Stomach smooth muscle (tissue), 2 donors: ENCODE results near the gene C15orf62.

Experiments
- H3K27ac ChIP-seq: one replicate; pipeline ENCODE4 v1.7.0; 2013; ENCODE audit warnings: mild to moderate bottlenecking, low read length, inconsistent platforms
- H3K27me3 ChIP-seq, 2 donors: one replicate each; pipeline ENCODE4 v1.7.0; 2013; ENCODE audit warnings: low read length in 2 of 2; ENCODE audit not compliant: insufficient read depth in 2 of 2, control insufficient read depth in 1 of 2
- H3K36me3 ChIP-seq, 2 donors: one replicate each; pipeline ENCODE4 v1.7.0; 2013; ENCODE audit warnings: low read length in 2 of 2; ENCODE audit not compliant: control insufficient read depth in 2 of 2, insufficient read depth in 2 of 2
- H3K4me1 ChIP-seq: one replicate; pipeline ENCODE4 v1.7.0; 2013; ENCODE audit warnings: low read length; ENCODE audit not compliant: control insufficient read depth, insufficient read depth
- H3K4me3 ChIP-seq, 2 donors: one replicate each; pipeline ENCODE4 v1.7.0; 2013; ENCODE audit warnings: low read length in 2 of 2
- H3K9ac ChIP-seq, 2 donors: one replicate each; pipeline ENCODE4 v1.7.0; 2013; ENCODE audit warnings: low read length in 2 of 2, mild to moderate bottlenecking in 1 of 2
- H3K9me3 ChIP-seq, 2 donors: one replicate each; pipeline ENCODE4 v1.7.0; 2013; ENCODE audit warnings: low read length in 2 of 2; ENCODE audit not compliant: control insufficient read depth in 2 of 2
- donor health status: healthy.
- donor health status: Pancreatic carcinoma.

The C15orf62 gene

GRCh38 chr15:40769274-40770146 is at the start of gene C15orf62:
C15orf62 (plus strand) TSS chr15:40769980; CDS start chr15:40770496, 516 bp downstream.
- H3K9ac ChIP-seq = no peak within 1 kb of the TSS
- no peak within 1 kb of the TSS for H3K4me3 ChIP-seq
- H3K27ac ChIP-seq = no peak within 1 kb of the TSS
- H3K9me3 ChIP-seq = no peaks in the 10 kb centered on the region
- H3K4me1 ChIP-seq = peaks cover 12% of the 10 kb centered on the region
- H3K27me3 ChIP-seq = no peaks in the 10 kb centered on the region
- peaks cover 16 to 18% of the 10 kb centered on the region in 2 donors for H3K36me3 ChIP-seq

- H3K9ac ChIP-seq = no peak overlapping the region
- no peak overlapping the region for H3K4me3 ChIP-seq
- no peaks in the 10 kb centered on the region for H3K36me3 ChIP-seq
- no peaks in the 10 kb centered on the region for H3K4me1 ChIP-seq
- H3K9me3 ChIP-seq = no peaks in the 10 kb centered on the region
- H3K27ac ChIP-seq = no peak overlapping the region
- H3K27me3 ChIP-seq = no peaks in the 10 kb centered on the region
Observed at GRCh38 chr15:40721701-40722100, 48.1 kb upstream of the C15orf62 start.

- H3K36me3 ChIP-seq = no peaks in the 10 kb centered on the region
- no peak overlapping the region for H3K9ac ChIP-seq
- H3K4me1 ChIP-seq = no peaks in the 10 kb centered on the region
- no peaks in the 10 kb centered on the region for H3K9me3 ChIP-seq
- H3K27me3 ChIP-seq = no peaks in the 10 kb centered on the region
- no peak overlapping the region for H3K4me3 ChIP-seq
- no peak overlapping the region for H3K27ac ChIP-seq
Observed at GRCh38 chr15:40722354-40722753, 47.4 kb upstream of the C15orf62 start.

- H3K9ac ChIP-seq = no peak overlapping the region
- H3K4me1 ChIP-seq = no peaks in the 10 kb centered on the region
- no peaks in the 10 kb centered on the region for H3K36me3 ChIP-seq
Observed at GRCh38 chr15:40722934-40723333, 46.8 kb upstream of the C15orf62 start.

GRCh38 chr15:40723919-40724318 is 45.9 kb upstream of the C15orf62 start:
- Histone ChIP-seq H3K9me3 (no peaks in the 10 kb centered on the region), H3K4me1 (no peaks in the 10 kb centered on the region), H3K9ac (no peak overlapping the region), H3K4me3 (no peak overlapping the region), H3K27me3 (no peaks in the 10 kb centered on the region), H3K36me3 (no peaks in the 10 kb centered on the region), H3K27ac (no peak overlapping the region)

More at GRCh38 chr15:40722934-40723333, 46.8 kb upstream of the C15orf62 start:
- Histone ChIP-seq H3K9me3 (no peaks in the 10 kb centered on the region), H3K27ac (no peak overlapping the region), H3K27me3 (no peaks in the 10 kb centered on the region), H3K4me3 (no peak overlapping the region)

- H3K27me3 ChIP-seq = no peaks in the 10 kb centered on the region
- H3K4me3 ChIP-seq = no peak overlapping the region
- H3K9me3 ChIP-seq = no peaks in the 10 kb centered on the region
- peaks cover 7 to 11% of the 10 kb centered on the region in 2 donors for H3K36me3 ChIP-seq
- no peaks in the 10 kb centered on the region for H3K4me1 ChIP-seq
- no peak overlapping the region for H3K27ac ChIP-seq
- no peak overlapping the region for H3K9ac ChIP-seq
Observed at GRCh38 chr15:40731034-40731433, 38.7 kb upstream of the C15orf62 start.

- peaks cover 36 to 37% of the 10 kb centered on the region in 2 donors for H3K36me3 ChIP-seq
- H3K27me3 ChIP-seq = no peaks in the 10 kb centered on the region
- H3K4me3 ChIP-seq = no peak overlapping the region
- no peaks in the 10 kb centered on the region for H3K9me3 ChIP-seq
- no peak overlapping the region for H3K27ac ChIP-seq
- no peak overlapping the region for H3K9ac ChIP-seq
- H3K4me1 ChIP-seq = no peaks in the 10 kb centered on the region
Observed at GRCh38 chr15:40736575-40736974, 33.2 kb upstream of the C15orf62 start.

GRCh38 chr15:40737048-40737447 is 32.7 kb upstream of the C15orf62 start:
- Histone ChIP-seq H3K36me3 (peaks cover 34 to 36% of the 10 kb centered on the region in 2 donors), H3K27ac (no peak overlapping the region), H3K4me1 (no peaks in the 10 kb centered on the region), H3K4me3 (no peak overlapping the region), H3K9ac (no peak overlapping the region), H3K27me3 (no peaks in the 10 kb centered on the region), H3K9me3 (no peaks in the 10 kb centered on the region)

GRCh38 chr15:40739047-40739446 is 30.7 kb upstream of the C15orf62 start:
- H3K27ac ChIP-seq = no peak overlapping the region
- H3K36me3 ChIP-seq = peaks cover 46 to 53% of the 10 kb centered on the region in 2 donors
- H3K9ac ChIP-seq = no peak overlapping the region
- no peaks in the 10 kb centered on the region for H3K4me1 ChIP-seq
- H3K4me3 ChIP-seq = no peak overlapping the region
- no peaks in the 10 kb centered on the region for H3K9me3 ChIP-seq
- H3K27me3 ChIP-seq = no peaks in the 10 kb centered on the region

GRCh38 chr15:40739854-40740253 is 29.9 kb upstream of the C15orf62 start:
- H3K27ac ChIP-seq = no peak overlapping the region
- peaks cover 50 to 54% of the 10 kb centered on the region in 2 donors for H3K36me3 ChIP-seq
- no peaks in the 10 kb centered on the region for H3K9me3 ChIP-seq
- H3K4me1 ChIP-seq = no peaks in the 10 kb centered on the region
- no peak overlapping the region for H3K4me3 ChIP-seq
- no peak overlapping the region for H3K9ac ChIP-seq
- H3K27me3 ChIP-seq = no peaks in the 10 kb centered on the region

GRCh38 chr15:40743485-40743901 is 26.3 kb upstream of the C15orf62 start:
- Histone ChIP-seq H3K27ac (no peak overlapping the region), H3K36me3 (peaks cover 32 to 56% of the 10 kb centered on the region in 2 donors), H3K27me3 (no peaks in the 10 kb centered on the region), H3K4me3 (no peak overlapping the region), H3K4me1 (no peaks in the 10 kb centered on the region), H3K9me3 (no peaks in the 10 kb centered on the region), H3K9ac (no peak overlapping the region)
